H1 (cell line): ENCODE results near the gene C21orf91. TPM values are rescaled to one million over a fixed set of nuclear protein-coding genes. Genes with fewer than 3 reads are reported as not detected.

Experiments
- CHD2 ChIP-seq: IDR thresholded peaks from 2 replicates; pipeline ENCODE4 v1.6.1; 2012; ENCODE audit warnings: low read length, improper control_type of control experiment
- EZH2 ChIP-seq: fragments of 200-600 bp; sonication (generic); IDR thresholded peaks from 2 replicates; pipeline ENCODE4 v1.7.1; 2012; ENCODE audit warnings: low read depth, mild to moderate bottlenecking, moderate library complexity, low read length, inconsistent platforms; ENCODE audit not compliant: severe bottlenecking
- HDAC2 ChIP-seq, 2 experiments: fragments of 300-600 bp in 1 of 2; sonication (generic) in 1 of 2; IDR thresholded peaks; 2 replicates each; pipeline ENCODE4 v1.6.1; 2011 to 2012; ENCODE audit warnings: low read depth in 2 of 2, low read length in 2 of 2, mild to moderate bottlenecking in 2 of 2, moderate library complexity in 2 of 2, borderline replicate concordance in 1 of 2, inconsistent platforms in 1 of 2
- POU5F1 ChIP-seq: IDR thresholded peaks from 2 replicates; pipeline ENCODE4 v1.6.1; 2011; ENCODE audit warnings: low read depth, mild to moderate bottlenecking, low read length, moderate library complexity
- RXRA ChIP-seq: IDR thresholded peaks from 2 replicates; pipeline ENCODE4 v1.6.1; 2011; ENCODE audit warnings: low read depth, mild to moderate bottlenecking, low read length, moderate library complexity; ENCODE audit not compliant: insufficient read depth
- SIX5 ChIP-seq: IDR thresholded peaks from 2 replicates; pipeline ENCODE4 v1.6.1; 2011; ENCODE audit warnings: mild to moderate bottlenecking, low read depth, low read length
- polyA plus RNA-seq, 7 experiments: library from polyadenylated mRNA; depleted of rRNA in 3 of 7; stranded (reverse) in 5 of 7; unstranded in 2 of 7; fragments of >200 nt in 5 of 7; fragments of 200-250 nt in 2 of 7; gene quantifications; 1 replicate in 5 of 7; 2 replicates in 1 of 7; 4 replicates in 1 of 7; pipeline versions ENCODE4 v1.2.1 to v1.2.3, GENCODE V29; 2011 to 2013; ENCODE audit warnings: missing spikeins in 2 of 7, mixed read lengths in 2 of 7
- total RNA-seq: library from RNA; stranded (reverse); fragmentation: NEBNext Ultra II Directional; extraction: Animal tissue kit (Norgen Biotek cat#: 25700); gene quantifications from 2 replicates; pipeline ENCODE4 v1.2.1, GENCODE V29; 2021
- TF ChIP-seq, protein P1 (sequence below): IDR thresholded peaks from 2 replicates; pipeline ENCODE4 v1.6.1; 2012; ENCODE audit warnings: inconsistent platforms

Gene C21orf91
- total and polyA plus RNA-seq, 2 of the 8 experiments (the other 6 are each of a cell fraction or from before 2014, with no cell fraction given), result 4.9 to 33.6 TPM

DNA sequence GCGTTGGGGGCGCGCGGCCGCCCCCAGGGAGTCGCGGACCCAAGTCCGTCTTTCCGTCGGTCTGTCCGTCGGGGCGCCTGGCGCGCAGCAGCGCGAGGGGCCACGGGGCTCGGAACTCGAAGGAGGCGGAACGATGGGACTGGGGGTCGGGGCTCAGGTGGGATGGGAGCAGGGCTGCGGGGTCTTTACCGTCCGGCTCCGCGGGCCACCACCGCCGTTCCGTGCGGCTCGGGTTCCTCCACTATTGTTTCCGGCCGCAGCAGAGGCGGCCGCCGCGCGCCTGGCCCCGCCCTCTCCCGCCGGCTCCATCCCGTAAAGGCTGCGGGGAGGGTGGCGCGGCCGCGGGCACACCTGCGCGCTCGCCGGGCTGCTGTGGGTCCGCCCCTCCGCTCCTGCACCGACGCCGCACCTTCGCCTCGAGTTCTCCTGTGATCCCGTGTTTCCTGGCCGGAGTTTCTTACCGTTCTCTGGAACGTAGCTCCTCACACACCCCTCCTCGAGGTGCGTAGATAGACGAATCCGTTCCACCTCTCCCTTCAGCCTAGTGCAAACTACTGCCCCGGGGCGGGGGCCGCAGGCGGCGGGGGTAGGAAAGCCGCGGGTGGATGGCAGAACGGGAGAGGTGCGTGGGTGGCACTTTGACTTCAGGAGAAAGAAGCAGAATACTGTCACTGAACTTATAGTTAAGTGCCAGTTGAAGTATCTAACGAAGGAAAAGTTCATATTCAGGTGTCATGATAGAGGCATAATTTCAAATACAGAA, at the start of gene C21orf91 (continued):
- no peak for TF ChIP-seq POU5F1
- TF ChIP-seq RXRA, result no peak
- TF ChIP-seq HDAC2 (IDR thresholded peaks at IDR 0.05; ENCODE audit: borderline replicate concordance in 1 of 2, low read depth in 2 of 2, low read length in 2 of 2), result no peak
- TF ChIP-seq, protein P1, sequence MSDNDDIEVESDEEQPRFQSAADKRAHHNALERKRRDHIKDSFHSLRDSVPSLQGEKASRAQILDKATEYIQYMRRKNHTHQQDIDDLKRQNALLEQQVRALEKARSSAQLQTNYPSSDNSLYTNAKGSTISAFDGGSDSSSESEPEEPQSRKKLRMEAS, result peak; percentile 9; the same call in 1 of the 2 replicates
- no peak for TF ChIP-seq EZH2
- no peak for TF ChIP-seq CHD2
- TF ChIP-seq SIX5, result 0 out of 2 replicates have a peak, but pooled peaks have one; percentile 14
